T-helper 1 cell treated with Interleukin-12 subunit alpha and Interleukin-12 subunit beta and Interleukin-4 antibody, amounts not matched to agents 30 μg/mL and 1 μg/mL, for 36 hours (primary cell): ENCODE data around the gene CDKN2B.

Experiments
- H3K27ac Mint-ChIP-seq: one replicate; pipeline ENCODE4 v1.8.0; 2021; ENCODE audit warnings: mild to moderate bottlenecking, mixed read lengths
- H3K27me3 Mint-ChIP-seq: one replicate; pipeline ENCODE4 v1.8.0; 2021; ENCODE audit warnings: low read depth, mixed read lengths
- H3K36me3 Mint-ChIP-seq: one replicate; pipeline ENCODE4 v1.8.0; 2021; ENCODE audit warnings: low read depth, mixed read lengths
- H3K4me1 Mint-ChIP-seq: one replicate; pipeline ENCODE4 v1.8.0; 2021; ENCODE audit warnings: low read depth, mixed read lengths
- H3K4me3 Mint-ChIP-seq: one replicate; pipeline ENCODE4 v1.8.0; 2021; ENCODE audit warnings: mild to moderate bottlenecking, moderate library complexity, mixed read lengths
- H3K9me3 Mint-ChIP-seq: one replicate; pipeline ENCODE4 v1.8.0; 2021; ENCODE audit warnings: mixed read lengths

The CDKN2B gene

GRCh38 chr9:22041775-22042174 lies 32.7 kb upstream of the CDKN2B start:
- H3K9me3 Mint-ChIP-seq = no peaks in the 10 kb centered on the region
- H3K36me3 Mint-ChIP-seq = no peaks in the 10 kb centered on the region
- H3K27me3 Mint-ChIP-seq = peaks cover 65% of the 10 kb centered on the region
- no peak overlapping the region for H3K4me3 Mint-ChIP-seq
- H3K4me1 Mint-ChIP-seq = peaks cover 40% of the 10 kb centered on the region
- H3K27ac Mint-ChIP-seq = no peak overlapping the region

GRCh38 chr9:22041344-22041743 lies 32.2 kb upstream of the CDKN2B start:
- H3K27me3 Mint-ChIP-seq = peaks cover 61% of the 10 kb centered on the region
- H3K27ac Mint-ChIP-seq = no peak overlapping the region
- H3K4me1 Mint-ChIP-seq = peaks cover 36% of the 10 kb centered on the region
- no peaks in the 10 kb centered on the region for H3K36me3 Mint-ChIP-seq
- H3K9me3 Mint-ChIP-seq = no peaks in the 10 kb centered on the region
- no peak overlapping the region for H3K4me3 Mint-ChIP-seq

- no peaks in the 10 kb centered on the region for H3K36me3 Mint-ChIP-seq
- H3K9me3 Mint-ChIP-seq = no peaks in the 10 kb centered on the region
- peaks cover 35% of the 10 kb centered on the region for H3K4me1 Mint-ChIP-seq
- peak overlapping the region; percentile 43 for H3K4me3 Mint-ChIP-seq
- peaks cover 58% of the 10 kb centered on the region for H3K27me3 Mint-ChIP-seq
- peak overlapping the region; percentile 23 for H3K27ac Mint-ChIP-seq
These were observed 31.7 kb upstream of the CDKN2B start for GRCh38 chr9:22040760-22041159.

- Mint-ChIP-seq H3K27ac (no peak overlapping the region), H3K36me3 (no peaks in the 10 kb centered on the region), H3K27me3 (peaks cover 50% of the 10 kb centered on the region), H3K4me3 (no peak overlapping the region), H3K4me1 (peaks cover 31% of the 10 kb centered on the region), H3K9me3 (no peaks in the 10 kb centered on the region)
These were observed 30.2 kb upstream of the CDKN2B start for GRCh38 chr9:22039258-22039657.

- peaks cover 31% of the 10 kb centered on the region for H3K4me1 Mint-ChIP-seq
- H3K27me3 Mint-ChIP-seq = peaks cover 45% of the 10 kb centered on the region
- H3K27ac Mint-ChIP-seq = no peak overlapping the region
- peaks cover 2% of the 10 kb centered on the region for H3K36me3 Mint-ChIP-seq
- no peak overlapping the region for H3K4me3 Mint-ChIP-seq
- H3K9me3 Mint-ChIP-seq = no peaks in the 10 kb centered on the region
These were observed 29.0 kb upstream of the CDKN2B start for GRCh38 chr9:22037954-22038690.

GRCh38 chr9:22036866-22037626 lies 27.9 kb upstream of the CDKN2B start:
- peaks cover 40% of the 10 kb centered on the region for H3K27me3 Mint-ChIP-seq
- peaks cover 2% of the 10 kb centered on the region for H3K36me3 Mint-ChIP-seq
- H3K27ac Mint-ChIP-seq = peak overlapping the region; percentile 22
- H3K9me3 Mint-ChIP-seq = no peaks in the 10 kb centered on the region
- peaks cover 31% of the 10 kb centered on the region for H3K4me1 Mint-ChIP-seq
- H3K4me3 Mint-ChIP-seq = no peak overlapping the region

- Mint-ChIP-seq H3K27me3 (peaks cover 37% of the 10 kb centered on the region), H3K36me3 (peaks cover 2% of the 10 kb centered on the region), H3K9me3 (no peaks in the 10 kb centered on the region), H3K4me3 (no peak overlapping the region), H3K27ac (no peak overlapping the region), H3K4me1 (peaks cover 17% of the 10 kb centered on the region)
These were observed 26.5 kb upstream of the CDKN2B start for GRCh38 chr9:22035591-22036011.

- Mint-ChIP-seq H3K9me3 (no peaks in the 10 kb centered on the region), H3K27ac (no peak overlapping the region), H3K4me3 (no peak overlapping the region), H3K27me3 (peaks cover 39% of the 10 kb centered on the region), H3K4me1 (peaks cover 16% of the 10 kb centered on the region), H3K36me3 (peaks cover 2% of the 10 kb centered on the region)
These were observed 24.0 kb upstream of the CDKN2B start for GRCh38 chr9:22033012-22033630.

- H3K4me3 Mint-ChIP-seq = no peak overlapping the region
- H3K4me1 Mint-ChIP-seq = peaks cover 16% of the 10 kb centered on the region
- H3K36me3 Mint-ChIP-seq = peaks cover 2% of the 10 kb centered on the region
- no peaks in the 10 kb centered on the region for H3K9me3 Mint-ChIP-seq
- no peak overlapping the region for H3K27ac Mint-ChIP-seq
- H3K27me3 Mint-ChIP-seq = peaks cover 42% of the 10 kb centered on the region
These were observed 22.7 kb upstream of the CDKN2B start for GRCh38 chr9:22031655-22032411.

- no peak overlapping the region for H3K4me3 Mint-ChIP-seq
- H3K9me3 Mint-ChIP-seq = no peaks in the 10 kb centered on the region
- H3K27me3 Mint-ChIP-seq = peaks cover 50% of the 10 kb centered on the region
- H3K27ac Mint-ChIP-seq = no peak overlapping the region
- H3K4me1 Mint-ChIP-seq = peaks cover 10% of the 10 kb centered on the region
- peaks cover 2% of the 10 kb centered on the region for H3K36me3 Mint-ChIP-seq
These were observed 21.0 kb upstream of the CDKN2B start for GRCh38 chr9:22030101-22030598.

- Mint-ChIP-seq H3K4me1 (peaks cover 9% of the 10 kb centered on the region), H3K4me3 (no peak overlapping the region), H3K27ac (no peak overlapping the region), H3K9me3 (no peaks in the 10 kb centered on the region), H3K27me3 (peaks cover 51% of the 10 kb centered on the region), H3K36me3 (peaks cover 2% of the 10 kb centered on the region)
These were observed 20.1 kb upstream of the CDKN2B start for GRCh38 chr9:22029231-22029630.

- Mint-ChIP-seq H3K27ac (no peak overlapping the region), H3K36me3 (no peaks in the 10 kb centered on the region), H3K4me1 (peaks cover 9% of the 10 kb centered on the region), H3K4me3 (no peak overlapping the region), H3K27me3 (peaks cover 54% of the 10 kb centered on the region), H3K9me3 (no peaks in the 10 kb centered on the region)
These were observed 19.3 kb upstream of the CDKN2B start for GRCh38 chr9:22028394-22028793.

- Mint-ChIP-seq H3K36me3 (no peaks in the 10 kb centered on the region), H3K9me3 (peaks cover 3% of the 10 kb centered on the region), H3K4me1 (peaks cover 10% of the 10 kb centered on the region), H3K27ac (no peak overlapping the region), H3K4me3 (no peak overlapping the region), H3K27me3 (peaks cover 62% of the 10 kb centered on the region)
These were observed 17.6 kb upstream of the CDKN2B start for GRCh38 chr9:22026696-22027095.

- Mint-ChIP-seq H3K27ac (no peak overlapping the region), H3K9me3 (peaks cover 9% of the 10 kb centered on the region), H3K27me3 (peaks cover 64% of the 10 kb centered on the region), H3K4me3 (no peak overlapping the region), H3K36me3 (peaks cover 5% of the 10 kb centered on the region), H3K4me1 (peaks cover 3% of the 10 kb centered on the region)
These were observed 13.3 kb upstream of the CDKN2B start for GRCh38 chr9:22022396-22022795.
